GM18526 (cell line): ENCODE measurements around the gene TNS1.

Source experiments
- POLR2A ChIP-seq: IDR thresholded peaks from 3 replicates; pipeline ENCODE4 v1.6.1; 2011; ENCODE audit not compliant: insufficient read length; ENCODE audit errors: extremely low read depth

TNS1 gene

GRCh38 chr2:217829420-217829819, 173.4 kb downstream of the TNS1 start:
- no peak for TF ChIP-seq POLR2A

DNA sequence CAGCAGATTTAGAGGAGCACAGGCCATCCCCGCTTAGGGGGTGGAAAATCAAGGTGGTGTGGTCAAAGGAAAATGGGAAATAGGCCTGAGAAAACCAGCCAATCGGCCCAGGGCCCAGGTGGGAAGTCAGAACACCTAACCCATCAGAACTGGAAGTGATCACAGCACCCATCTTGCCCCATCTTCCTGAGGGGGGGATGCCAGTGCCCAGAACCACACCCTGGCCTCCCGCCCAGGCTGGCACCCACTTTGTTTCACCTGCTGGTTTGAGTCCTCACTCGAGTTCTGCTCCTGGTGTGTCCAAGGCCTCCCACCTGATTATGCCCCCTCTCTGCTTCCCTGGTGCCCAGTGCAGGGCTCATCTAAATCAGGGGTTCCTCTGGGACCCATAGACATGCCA, 174.5 kb downstream of the TNS1 start:
- no peak for TF ChIP-seq POLR2A

GRCh38 chr2:217827430-217828201, 175.2 kb downstream of the TNS1 start:
- TF ChIP-seq POLR2A, result no peak

- no peak for TF ChIP-seq POLR2A
Observed at GRCh38 chr2:217826991-217827390, 175.8 kb downstream of the TNS1 start.

- no peak for TF ChIP-seq POLR2A
Observed at GRCh38 chr2:217826520-217826919, 176.3 kb downstream of the TNS1 start.

- no peak for TF ChIP-seq POLR2A
Observed at GRCh38 chr2:217825469-217826235, 177.1 kb downstream of the TNS1 start.

- no peak for TF ChIP-seq POLR2A
Observed at GRCh38 chr2:217824223-217824622, 178.6 kb downstream of the TNS1 start.

DNA sequence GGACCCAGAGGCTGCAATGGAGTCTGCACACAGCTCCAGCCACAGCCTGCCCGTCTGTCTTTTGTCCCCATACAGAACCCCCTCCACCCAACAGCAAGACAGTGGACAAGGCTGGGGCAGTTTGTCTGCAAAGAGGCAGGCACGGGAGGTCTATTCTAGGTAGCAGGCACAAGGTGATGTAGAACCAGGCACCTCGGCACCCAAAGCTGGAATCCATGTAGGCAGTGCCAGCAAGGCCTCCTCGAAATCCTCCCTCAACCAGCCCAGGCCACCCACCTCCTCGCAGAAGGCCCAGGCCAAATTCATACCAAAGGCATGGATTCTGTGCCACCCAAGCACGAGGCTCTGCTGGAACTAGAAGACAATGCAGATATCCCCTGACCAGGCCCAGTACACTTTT, 179.2 kb downstream of the TNS1 start:
- no peak for TF ChIP-seq POLR2A

GRCh38 chr2:217822296-217823252, 180.2 kb downstream of the TNS1 start:
- no peak for TF ChIP-seq POLR2A

DNA sequence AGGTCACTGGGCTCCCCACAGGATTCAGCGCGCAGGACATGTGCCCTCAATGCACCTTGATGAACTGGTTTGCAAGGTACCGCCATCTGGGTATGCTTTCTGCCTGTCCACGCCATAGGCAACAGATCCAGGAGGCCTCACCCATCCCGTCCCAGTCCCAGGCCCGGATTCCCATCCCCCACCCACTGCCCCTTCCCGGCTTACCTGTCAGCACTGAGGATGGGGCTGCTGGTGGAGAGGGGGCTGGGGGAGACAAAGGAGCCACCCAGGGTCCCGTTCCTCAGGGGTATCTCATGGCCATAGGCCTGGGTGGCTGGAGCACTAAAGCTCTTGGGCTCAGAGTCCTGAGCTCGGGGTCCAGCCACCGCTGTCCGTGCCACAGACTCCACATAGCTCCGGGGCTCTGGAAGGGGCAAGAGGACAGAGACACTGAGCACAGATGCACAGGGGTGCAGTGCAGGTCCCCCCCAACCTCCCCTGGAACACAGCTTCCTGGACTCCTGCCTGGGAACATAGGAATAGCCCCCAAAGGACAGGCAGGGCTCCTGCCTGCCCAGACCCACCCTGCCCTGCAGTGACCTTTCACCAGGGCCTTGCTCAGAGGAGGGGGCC, 181.2 kb downstream of the TNS1 start:
- no peak for TF ChIP-seq POLR2A

- TF ChIP-seq POLR2A, result no peak
Observed at GRCh38 chr2:217820904-217821303, 181.9 kb downstream of the TNS1 start.

DNA sequence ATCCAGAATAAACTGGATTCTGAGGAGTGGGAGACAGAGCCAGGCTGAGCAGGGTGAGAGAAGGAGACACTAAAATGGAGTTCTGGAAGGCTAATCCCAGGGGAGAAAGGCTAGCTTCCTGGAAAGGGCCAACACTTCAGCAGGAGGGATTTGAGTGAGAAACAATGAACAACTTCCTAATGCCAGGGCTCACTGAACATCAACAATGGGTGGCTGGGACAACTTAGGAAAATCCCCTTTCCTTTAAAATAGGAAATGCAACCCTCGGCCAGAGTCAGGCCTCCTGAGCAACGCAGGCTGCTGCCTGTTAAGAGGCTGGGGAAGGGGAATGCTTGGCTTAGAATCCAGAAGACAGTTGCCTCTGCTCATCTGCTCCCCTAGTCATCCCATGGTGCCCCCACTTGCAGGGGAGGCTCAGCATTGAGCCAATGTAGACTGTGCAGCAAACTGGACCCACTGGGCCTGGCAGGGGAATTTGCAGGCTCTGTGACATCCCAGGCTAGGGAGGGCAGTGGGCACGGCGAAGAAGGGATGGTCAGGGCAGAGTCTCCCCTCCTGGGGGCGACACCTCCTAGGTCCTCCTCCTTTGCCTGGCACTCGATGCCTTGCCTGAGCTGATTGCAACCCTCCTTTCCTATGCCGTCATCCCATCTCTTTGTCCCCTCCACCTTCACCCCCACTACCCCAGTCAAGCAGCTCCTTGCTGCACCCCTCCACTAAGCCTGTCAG, 182.5 kb downstream of the TNS1 start:
- no peak for TF ChIP-seq POLR2A

DNA sequence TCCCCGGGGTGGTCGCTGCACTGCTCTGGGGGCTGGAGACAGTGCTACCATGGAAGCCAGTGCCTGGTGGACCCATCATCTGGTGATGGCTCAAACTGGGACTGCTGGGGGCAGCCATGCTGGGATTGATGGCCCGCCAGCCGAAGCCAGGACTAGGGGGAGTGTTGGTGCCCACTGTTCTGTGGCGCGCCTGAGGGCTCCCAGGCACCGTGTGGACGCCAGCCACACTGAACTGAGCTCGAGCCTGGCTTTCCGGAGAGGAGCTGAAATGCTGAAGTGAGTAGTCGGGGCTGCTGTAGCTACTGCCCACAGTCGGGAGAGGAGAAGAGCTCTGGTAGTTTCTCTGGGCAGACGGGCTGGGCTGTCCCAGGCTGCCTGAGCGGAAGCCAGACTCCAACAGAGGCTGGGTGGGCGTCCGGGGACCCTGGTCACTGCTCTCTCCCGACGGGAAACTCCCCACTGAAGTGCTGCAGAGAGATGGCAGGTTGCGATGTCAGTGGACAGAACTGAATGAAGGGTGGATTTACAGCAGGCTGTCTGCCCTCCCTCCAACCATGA, 184.4 kb downstream of the TNS1 start:
- no peak for TF ChIP-seq POLR2A
